Neural cell (in vitro differentiated cells): ENCODE results near the gene CYP4B1. TPM values are rescaled to one million over a fixed set of nuclear protein-coding genes. Genes with fewer than 3 reads are reported as not detected.
"Not testable (repeated sequence)": the region's sequence is repeated elsewhere in the genome, so short reads cannot be mapped to it uniquely, and the experiment has no call there.

Experiments used
- H2AFZ ChIP-seq: fragments of 200-600, 300-800 bp; sonication (generic), shearing (Covaris generic); 2 replicates; pipeline ENCODE4 v1.6.0; 2014; ENCODE audit warnings: low read depth, mild to moderate bottlenecking, antibody characterized with exemption, low read length, moderate library complexity
- H3F3A ChIP-seq: fragments of 200-600 bp; shearing (Covaris generic); 2 replicates; pipeline ENCODE4 v1.6.1; 2016; ENCODE audit warnings: mild to moderate bottlenecking, moderate library complexity, mixed read lengths, antibody characterized with exemption, low read length; ENCODE audit not compliant: insufficient read depth, poor library complexity, severe bottlenecking
- H3K27ac ChIP-seq: fragments of 200-600, 300-800 bp; sonication (generic), shearing (Covaris generic); 2 replicates; pipeline ENCODE4 v1.5.1; 2014; ENCODE audit warnings: mild to moderate bottlenecking, low read length, moderate library complexity
- H3K27me3 ChIP-seq: fragments of 300-800, 200-600 bp; sonication (generic), shearing (Covaris generic); 2 replicates; pipeline ENCODE4 v1.6.0; 2014; ENCODE audit warnings: mild to moderate bottlenecking, low read depth, low read length, moderate library complexity; ENCODE audit not compliant: insufficient read depth
- H3K36me3 ChIP-seq: fragments of 300-800, 200-600 bp; sonication (generic), shearing (Covaris generic); 2 replicates; pipeline ENCODE4 v1.5.1; 2014; ENCODE audit warnings: mild to moderate bottlenecking, antibody characterized with exemption, low read length, moderate library complexity; ENCODE audit not compliant: insufficient read depth
- H3K4me2 ChIP-seq: fragments of 300-800, 200-600 bp; sonication (generic), shearing (Covaris generic); 2 replicates; pipeline ENCODE4 v1.6.0; 2014; ENCODE audit warnings: mild to moderate bottlenecking, low read length
- H3K4me3 ChIP-seq: fragments of 300-800, 200-600 bp; sonication (generic), shearing (Covaris generic); 2 replicates; pipeline ENCODE4 v1.5.1; 2014; ENCODE audit warnings: mild to moderate bottlenecking, low read length, moderate library complexity
- H3K79me2 ChIP-seq: fragments of 200-600 bp; shearing (Covaris generic); replicated peaks from 2 replicates; pipeline ENCODE4 v1.6.0; 2014; ENCODE audit warnings: mild to moderate bottlenecking, low read length, moderate library complexity; ENCODE audit not compliant: insufficient read depth
- H3K9ac ChIP-seq: fragments of 300-800, 200-600 bp; sonication (generic), shearing (Covaris generic); 2 replicates; pipeline ENCODE4 v1.6.1; 2016; ENCODE audit warnings: mild to moderate bottlenecking, low read length, mixed read lengths
- H3K9me2 ChIP-seq: fragments of 200-600 bp; shearing (Covaris generic); 2 replicates; pipeline ENCODE4 v1.6.1; 2016; ENCODE audit warnings: mild to moderate bottlenecking, low read length, mixed read lengths; ENCODE audit not compliant: insufficient read depth
- H3K9me3 ChIP-seq: fragments of 200-600, 300-800 bp; sonication (generic), shearing (Covaris generic); 2 replicates; pipeline ENCODE4 v1.6.1; 2016; ENCODE audit warnings: mild to moderate bottlenecking, mixed run types, low read length, moderate library complexity, mixed read lengths
- H4K20me1 ChIP-seq: fragments of 200-600 bp; shearing (Covaris generic); 2 replicates; pipeline ENCODE4 v1.6.1; 2016; ENCODE audit warnings: mild to moderate bottlenecking, mixed run types; ENCODE audit not compliant: insufficient read depth
- CTCF ChIP-seq: fragments of 450-650 bp; IDR thresholded peaks from 2 replicates; pipeline ENCODE4 v1.5.1; 2014; ENCODE audit warnings: antibody characterized with exemption, mild to moderate bottlenecking, moderate library complexity; ENCODE audit not compliant: poor library complexity, severe bottlenecking
- EP300 ChIP-seq: fragments of 450-650 bp; conservative IDR thresholded peaks from 2 replicates; pipeline ENCODE4 v1.6.1; 2014; ENCODE audit warnings: antibody characterized with exemption, mild to moderate bottlenecking, moderate library complexity; ENCODE audit not compliant: poor library complexity, severe bottlenecking
- EZH2 ChIP-seq: fragments of 200-600, 300-800 bp; shearing (Covaris generic), sonication (generic); IDR thresholded peaks from 2 replicates; pipeline ENCODE4 v1.6.1; 2014; ENCODE audit warnings: antibody characterized with exemption, low read length, borderline replicate concordance, mild to moderate bottlenecking; ENCODE audit not compliant: insufficient read depth, poor library complexity, severe bottlenecking
- MXI1 ChIP-seq: fragments of 450-650 bp; conservative IDR thresholded peaks from 2 replicates; pipeline ENCODE4 v1.6.1; 2014; ENCODE audit warnings: antibody characterized with exemption, mild to moderate bottlenecking; ENCODE audit not compliant: poor library complexity, severe bottlenecking
- POLR2AphosphoS5 ChIP-seq: IDR thresholded peaks from 2 replicates; pipeline ENCODE4 v1.6.1; 2012
- RAD21 ChIP-seq: fragments of 450-650 bp; conservative IDR thresholded peaks from 2 replicates; pipeline ENCODE4 v1.6.1; 2014; ENCODE audit warnings: antibody characterized with exemption, mild to moderate bottlenecking, moderate library complexity
- REST ChIP-seq: IDR thresholded peaks from 2 replicates; pipeline ENCODE4 v1.6.1; 2012; ENCODE audit warnings: borderline replicate concordance
- SMC3 ChIP-seq: fragments of 450-650 bp; conservative IDR thresholded peaks from 2 replicates; pipeline ENCODE4 v1.6.1; 2014; ENCODE audit warnings: antibody characterized with exemption, mild to moderate bottlenecking, moderate library complexity; ENCODE audit not compliant: poor library complexity
- TAF1 ChIP-seq: IDR thresholded peaks from 2 replicates; pipeline ENCODE4 v1.6.1; 2012; ENCODE audit warnings: low read depth
- polyA plus RNA-seq: library from polyadenylated mRNA; depleted of rRNA; stranded (reverse); fragments of >200 nt; gene quantifications from 2 replicates; pipeline ENCODE4 v1.2.3, GENCODE V29; 2014

CYP4B1 gene
- polyA plus RNA-seq, 1 donor from 2014 or later = not detected

DNA sequence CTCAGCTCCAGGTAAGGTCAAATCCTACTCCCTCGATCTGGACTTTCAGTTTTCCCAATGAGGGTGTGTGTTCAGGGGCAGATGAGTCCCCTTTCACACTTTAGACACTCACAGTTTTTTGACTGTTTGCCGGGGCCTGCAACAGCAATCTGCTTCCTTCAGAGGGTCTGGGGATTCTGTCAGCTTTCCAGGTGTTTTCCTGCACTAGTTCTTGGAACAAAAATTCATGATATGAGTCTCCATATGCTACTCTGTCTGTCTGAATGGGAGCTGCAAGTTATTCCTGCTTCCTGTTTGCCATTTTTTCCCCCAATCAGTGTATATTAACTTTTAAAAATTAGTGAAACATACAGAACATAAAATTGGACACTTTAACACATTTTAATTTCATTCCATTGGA is 24.3 kb downstream of the CYP4B1 start:
- no peak for TF ChIP-seq EP300
- TF ChIP-seq EZH2 = no peak
- TF ChIP-seq TAF1 = no peak
- TF ChIP-seq REST = no peak
- no peak for TF ChIP-seq SMC3
- TF ChIP-seq RAD21 = no peak
- TF ChIP-seq CTCF = no peak
- TF ChIP-seq MXI1 = no peak
- no peak for TF ChIP-seq POLR2AphosphoS5
- Histone ChIP-seq H3K9me2 (no peaks in the 10 kb centered on the region), H2AFZ (no peak overlapping the region), H3K9me3 (no peaks in the 10 kb centered on the region), H3K4me2 (no peak overlapping the region), H3K9ac (no peak overlapping the region), H3K4me3 (no peak overlapping the region), H4K20me1 (no peaks in the 10 kb centered on the region), H3K36me3 (no peaks in the 10 kb centered on the region), H3K27me3 (no peaks in the 10 kb centered on the region), H3F3A (no peaks in the 10 kb centered on the region), H3K79me2 (no peaks in the 10 kb centered on the region), H3K27ac (no peak overlapping the region)

DNA sequence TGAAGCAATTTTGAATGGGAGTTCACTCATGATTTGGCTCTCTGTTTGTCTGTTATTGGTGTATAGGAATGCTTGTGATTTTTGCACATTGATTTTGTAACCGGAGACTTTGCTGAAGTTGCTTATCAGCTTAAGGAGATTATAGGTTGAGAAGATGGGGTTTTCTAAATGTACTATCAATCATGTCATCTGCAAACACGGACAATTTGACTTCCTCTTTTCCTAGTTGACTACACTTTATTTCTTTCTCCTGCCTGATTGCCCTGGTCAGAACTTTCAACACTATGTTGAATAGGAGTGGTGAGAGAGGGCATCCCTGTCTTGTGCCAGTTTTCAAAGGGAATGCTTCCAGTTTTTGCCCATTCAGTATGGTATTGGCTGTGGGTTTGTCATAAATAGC is 28.0 kb downstream of the CYP4B1 start:
- not testable (repeated sequence) for H3K27me3 ChIP-seq, H3F3A ChIP-seq, H3K9me2 ChIP-seq, H3K4me3 ChIP-seq, H2AFZ ChIP-seq, H4K20me1 ChIP-seq, H3K36me3 ChIP-seq, H3K4me2 ChIP-seq, H3K9me3 ChIP-seq, H3K9ac ChIP-seq, H3K79me2 ChIP-seq, H3K27ac ChIP-seq

DNA sequence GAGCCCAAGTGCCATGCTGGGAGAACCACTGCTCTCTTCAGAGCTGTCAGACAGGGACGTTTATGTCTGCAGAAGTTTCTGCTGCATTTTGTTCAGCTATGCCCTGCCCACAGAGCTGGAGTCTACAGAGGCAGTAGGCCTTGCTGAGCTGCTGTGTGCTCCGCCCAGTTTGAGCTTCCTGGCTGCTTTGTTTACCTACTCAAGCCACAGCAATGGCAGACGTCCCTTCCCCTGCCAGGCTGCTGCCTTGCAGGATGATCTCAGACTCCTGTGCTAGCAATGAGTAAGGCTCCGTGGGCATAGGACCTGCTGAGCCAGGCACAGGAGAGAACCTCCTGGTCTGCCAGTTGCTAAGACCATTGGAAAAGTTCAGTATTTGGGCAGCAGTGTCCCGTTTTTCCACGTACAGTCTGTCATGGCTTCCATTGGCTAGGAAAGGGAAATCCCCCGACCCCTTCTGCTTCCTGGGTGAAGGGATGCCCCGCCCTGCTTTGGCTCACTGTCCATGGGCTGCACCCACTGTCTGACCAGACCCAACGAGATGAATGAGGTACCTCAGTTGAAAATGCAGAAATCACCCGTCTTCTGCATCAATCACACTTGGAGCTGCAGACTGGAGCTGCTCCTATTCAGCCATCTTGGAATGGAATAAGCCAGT is 31.9 kb downstream of the CYP4B1 start:
- no peak overlapping the region for H3K27ac ChIP-seq
- no peaks in the 10 kb centered on the region for H3K79me2 ChIP-seq
- H3K4me3 ChIP-seq = no peak overlapping the region
- no peaks in the 10 kb centered on the region for H4K20me1 ChIP-seq
- H3F3A ChIP-seq = no peaks in the 10 kb centered on the region
- H2AFZ ChIP-seq = no peak overlapping the region
- no peaks in the 10 kb centered on the region for H3K9me3 ChIP-seq
- H3K27me3 ChIP-seq = no peaks in the 10 kb centered on the region
- no peaks in the 10 kb centered on the region for H3K9me2 ChIP-seq
- H3K4me2 ChIP-seq = no peak overlapping the region
- TF ChIP-seq EP300 (no peak), SMC3 (no peak), TAF1 (no peak), MXI1 (no peak)
- H3K36me3 ChIP-seq = no peaks in the 10 kb centered on the region
- H3K9ac ChIP-seq = no peak overlapping the region

- not testable (repeated sequence) for H3F3A ChIP-seq, H2AFZ ChIP-seq, H3K36me3 ChIP-seq, H3K27me3 ChIP-seq, H3K4me2 ChIP-seq, H3K9me3 ChIP-seq, H3K79me2 ChIP-seq, H4K20me1 ChIP-seq, H3K9ac ChIP-seq, H3K9me2 ChIP-seq, H3K4me3 ChIP-seq, H3K27ac ChIP-seq
Observed at GRCh38 chr1:46835469-46835868, 36.6 kb downstream of the CYP4B1 start.

- H3K27me3 ChIP-seq, H3K27ac ChIP-seq, H3F3A ChIP-seq, H3K9me2 ChIP-seq, H4K20me1 ChIP-seq, H3K79me2 ChIP-seq, H2AFZ ChIP-seq, H3K36me3 ChIP-seq, H3K4me3 ChIP-seq, H3K9me3 ChIP-seq, H3K4me2 ChIP-seq, H3K9ac ChIP-seq: not testable (repeated sequence)
Observed at GRCh38 chr1:46846386-46846785, 47.5 kb downstream of the CYP4B1 start.
